Cardiac fibroblast (primary cell): ENCODE data around the gene FLACC1.
A peak's percentile ranks its signal among the peaks of the same experiment; 100 is the strongest.

Source experiments
- DNase-seq, 2 donors: peaks; one replicate each; pipeline versions ENCODE4 v3.0.0 to v3.0.0-alpha.2; 2010; ENCODE audit warnings: low read depth in 2 of 2
- H3K4me3 ChIP-seq, 2 donors: replicated peaks in 1 of 2; 1 replicate in 1 of 2; 2 replicates in 1 of 2; pipeline ENCODE4 v1.5.1; 2011; ENCODE audit warnings: low read depth in 2 of 2, low read length in 2 of 2, mild to moderate bottlenecking in 2 of 2, moderate library complexity in 1 of 2
- CTCF ChIP-seq: IDR thresholded peaks from one replicate; pipeline ENCODE4 v1.5.1; 2011; ENCODE audit warnings: low read depth, mild to moderate bottlenecking, low read length, inconsistent platforms

Gene FLACC1

GRCh38 chr2:201357221-201357620, at the start of gene FLACC1:
FLACC1 (minus strand) TSS chr2:201357345; CDS start chr2:201351404, 5,941 bp downstream.
- H3K4me3 ChIP-seq, result no peak within 1 kb of the TSS
- TF ChIP-seq CTCF, result no peak
- DNase-seq, result peak; percentile 83 to 86

- H3K4me3 ChIP-seq, result no peak overlapping the region
- DNase-seq, result peak; percentile 86 to 95
These were observed 49.0 kb upstream of the FLACC1 start for GRCh38 chr2:201406077-201406662.

GRCh38 chr2:201404699-201405280, 47.6 kb upstream of the FLACC1 start:
- no peak overlapping the region for H3K4me3 ChIP-seq
- no peak for DNase-seq
- TF ChIP-seq CTCF, result no peak

More at GRCh38 chr2:201406077-201406662, 49.0 kb upstream of the FLACC1 start:
- no peak for TF ChIP-seq CTCF

GRCh38 chr2:201403880-201404279, 46.7 kb upstream of the FLACC1 start:
- no peak overlapping the region for H3K4me3 ChIP-seq
- peak; percentile 32 to 82 for DNase-seq
- no peak for TF ChIP-seq CTCF

- H3K4me3 ChIP-seq, result no peak overlapping the region
- no peak for TF ChIP-seq CTCF
- DNase-seq, result peak in 1 of 2 donors; percentile 41
These were observed 45.8 kb upstream of the FLACC1 start for GRCh38 chr2:201402651-201403562.

- no peak for TF ChIP-seq CTCF
- no peak overlapping the region for H3K4me3 ChIP-seq
These were observed 44.7 kb upstream of the FLACC1 start for GRCh38 chr2:201401815-201402214.

More at GRCh38 chr2:201401815-201402214, 44.7 kb upstream of the FLACC1 start:
- no peak for DNase-seq
